ENCODE data around the gene CFDP1. TPM values are rescaled to one million over a fixed set of nuclear protein-coding genes. Genes with fewer than 3 reads are reported as not detected.

CFDP1 gene
- total RNA-seq, 2 donors from 2014 or later = 88.7 to 117 TPM

- Mint-ChIP-seq H3K4me1 (no peaks in the 10 kb centered on the region), H3K27me3 (ENCODE audit: insufficient read depth) (no peaks in the 10 kb centered on the region), H3K36me3 (ENCODE audit: low read depth) (peaks cover 16% of the 10 kb centered on the region), H3K4me3 (no peak overlapping the region), H3K27ac (no peak overlapping the region), H3K9me3 (no peaks in the 10 kb centered on the region)
- Histone ChIP-seq H3K4me3 (ENCODE audit: low read length) (no peak overlapping the region), H3K27me3 (ENCODE audit: control insufficient read depth, insufficient read depth, low read length, poor library complexity, severe bottlenecking) (no peaks in the 10 kb centered on the region), H3K36me3 (ENCODE audit: control insufficient read depth, insufficient read depth, low read length) (peaks cover 7% of the 10 kb centered on the region), H3K27ac (ENCODE audit: low read depth, low read length) (no peak overlapping the region), H3K4me1 (ENCODE audit: control insufficient read depth, insufficient read depth, low read length) (no peaks in the 10 kb centered on the region), H3K9me3 (ENCODE audit: control insufficient read depth, low read length) (no peaks in the 10 kb centered on the region), H3K9ac (ENCODE audit: extremely low read depth, low read length, poor library complexity, severe bottlenecking) (no peak overlapping the region)
- no peak for TF ChIP-seq CTCF (conservative IDR thresholded peaks at IDR 0.05)
- DNase-seq = no peak
Observed at GRCh38 chr16:75351183-75351582, 82.1 kb downstream of the CFDP1 start.

- H3K27me3 Mint-ChIP-seq (ENCODE audit: insufficient read depth) = no peaks in the 10 kb centered on the region
- Histone ChIP-seq H3K36me3 (ENCODE audit: control insufficient read depth, insufficient read depth, low read length) (peaks cover 11% of the 10 kb centered on the region), H3K27me3 (ENCODE audit: control insufficient read depth, insufficient read depth, low read length, poor library complexity, severe bottlenecking) (no peaks in the 10 kb centered on the region), H3K9me3 (ENCODE audit: control insufficient read depth, low read length) (no peaks in the 10 kb centered on the region), H3K4me3 (ENCODE audit: low read length) (no peak overlapping the region), H3K27ac (ENCODE audit: low read depth, low read length) (no peak overlapping the region), H3K4me1 (ENCODE audit: control insufficient read depth, insufficient read depth, low read length) (peaks cover 2% of the 10 kb centered on the region), H3K9ac (ENCODE audit: extremely low read depth, low read length, poor library complexity, severe bottlenecking) (no peak overlapping the region)
- TF ChIP-seq CTCF (conservative IDR thresholded peaks at IDR 0.05) = no peak
- H3K36me3 Mint-ChIP-seq (ENCODE audit: low read depth) = peaks cover 17% of the 10 kb centered on the region
- no peak overlapping the region for H3K4me3 Mint-ChIP-seq
- H3K4me1 Mint-ChIP-seq = peaks cover 11% of the 10 kb centered on the region
- H3K9me3 Mint-ChIP-seq = no peaks in the 10 kb centered on the region
- WGBS, 2 experiments (ENCODE audit: insufficient coverage in 1 of 2, insufficient read length in 1 of 2) = 95 to 96% methylated on average over 2 of the region's 2 CpGs
- DNase-seq = no peak
- no peak overlapping the region for H3K27ac Mint-ChIP-seq
Observed at GRCh38 chr16:75345711-75346110, 87.6 kb downstream of the CFDP1 start.

- Histone ChIP-seq H3K4me1 (ENCODE audit: control insufficient read depth, insufficient read depth, low read length) (peaks cover 2% of the 10 kb centered on the region), H3K9me3 (ENCODE audit: control insufficient read depth, low read length) (no peaks in the 10 kb centered on the region), H3K9ac (ENCODE audit: extremely low read depth, low read length, poor library complexity, severe bottlenecking) (no peak overlapping the region), H3K36me3 (ENCODE audit: control insufficient read depth, insufficient read depth, low read length) (peaks cover 22% of the 10 kb centered on the region), H3K4me3 (ENCODE audit: low read length) (no peak overlapping the region), H3K27me3 (ENCODE audit: control insufficient read depth, insufficient read depth, low read length, poor library complexity, severe bottlenecking) (no peaks in the 10 kb centered on the region), H3K27ac (ENCODE audit: low read depth, low read length) (no peak overlapping the region)
- no peak overlapping the region for H3K27ac Mint-ChIP-seq
- TF ChIP-seq CTCF (conservative IDR thresholded peaks at IDR 0.05) = no peak
- no peaks in the 10 kb centered on the region for H3K27me3 Mint-ChIP-seq (ENCODE audit: insufficient read depth)
- 83 to 91% methylated on average over 2 to 3 of the region's 3 CpGs for WGBS, 2 experiments (ENCODE audit: insufficient coverage in 1 of 2, insufficient read length in 1 of 2)
- no peak overlapping the region for H3K4me3 Mint-ChIP-seq
- DNase-seq = no peak
- H3K9me3 Mint-ChIP-seq = no peaks in the 10 kb centered on the region
- peaks cover 20% of the 10 kb centered on the region for H3K36me3 Mint-ChIP-seq (ENCODE audit: low read depth)
- peaks cover 11% of the 10 kb centered on the region for H3K4me1 Mint-ChIP-seq
Observed at GRCh38 chr16:75343941-75344340, 89.4 kb downstream of the CFDP1 start.

All from endodermal cell (in vitro differentiated cells).